PFSK-1 (cell line): ENCODE data around the gene CTSH.

Experiments
- FOXP2 ChIP-seq: optimal IDR thresholded peaks from 2 replicates; pipeline ENCODE3; 2011; ENCODE audit warnings: borderline replicate concordance, control low read depth, inconsistent platforms; ENCODE audit not compliant: insufficient read depth; ENCODE audit errors: extremely low read length, extremely low read depth
- POLR2AphosphoS5 ChIP-seq: IDR thresholded peaks from 2 replicates; pipeline ENCODE4 v1.6.1; 2012; ENCODE audit warnings: low read depth, mild to moderate bottlenecking, control low read depth, low read length, moderate library complexity
- REST ChIP-seq, 2 experiments: IDR thresholded peaks; 2 replicates each; pipeline versions ENCODE4 v1.6.1 to v1.8.0; 2011 to 2012; ENCODE audit warnings: low read depth in 2 of 2, low read length in 2 of 2, control low read depth in 1 of 2, inconsistent platforms in 1 of 2, mild to moderate bottlenecking in 1 of 2, moderate library complexity in 1 of 2; ENCODE audit not compliant: insufficient read depth in 1 of 2
- TAF1 ChIP-seq: IDR thresholded peaks from 2 replicates; pipeline ENCODE4 v1.6.1; 2012; ENCODE audit warnings: low read length, control low read depth, borderline replicate concordance; ENCODE audit not compliant: insufficient read depth

GRCh38 chr15:78985859-78986475 lies 41.1 kb upstream of the CTSH start:
- TF ChIP-seq TAF1 = no peak
- TF ChIP-seq POLR2AphosphoS5 = no peak
- TF ChIP-seq REST (IDR thresholded peaks at IDR 0.05; ENCODE audit: insufficient read depth in 1 of 2, low read depth in 2 of 2, low read length in 2 of 2) = no peak
- no peak for TF ChIP-seq FOXP2
